GM23338 (cell line): ENCODE measurements around the gene SGCD. TPM values are rescaled to one million over a fixed set of nuclear protein-coding genes. Genes with fewer than 3 reads are reported as not detected.
A peak's percentile ranks its signal among the peaks of the same experiment; 100 is the strongest.

ENCODE experiments used
- ATAC-seq: fragments of 200-7000 bp; cut with Tn5 transposase; 3 replicates; pipeline ENCODE4 v1.9.1; 2020
- DNase-seq: peaks from one replicate; pipeline ENCODE4 v3.0.0-alpha.2; 2015; ENCODE audit warnings: low spot score
- H2AFZ ChIP-seq: fragments of 200-600 bp; sonication (generic); 2 replicates; pipeline ENCODE4 v1.8.0; 2016; ENCODE audit warnings: antibody characterized with exemption, mild to moderate bottlenecking, moderate library complexity
- H3F3A ChIP-seq: fragments of 200-600 bp; sonication (generic); replicated peaks from 2 replicates; pipeline ENCODE4 v1.8.0; 2017; ENCODE audit warnings: antibody characterized with exemption, mixed run types, low read depth
- H3K27ac ChIP-seq: fragments of 200-600 bp; sonication (generic); 2 replicates; pipeline ENCODE4 v1.6.1; 2016; ENCODE audit warnings: low read depth
- H3K27me3 ChIP-seq: fragments of 200-600 bp; sonication (generic); 2 replicates; pipeline ENCODE4 v1.8.0; 2016; ENCODE audit warnings: mild to moderate bottlenecking, mixed run types, moderate library complexity; ENCODE audit not compliant: insufficient read depth
- H3K36me3 ChIP-seq: fragments of 200-600 bp; sonication (generic); 2 replicates; pipeline ENCODE4 v1.8.0; 2016; ENCODE audit warnings: mild to moderate bottlenecking; ENCODE audit not compliant: insufficient read depth
- H3K4me1 ChIP-seq: fragments of 200-600 bp; sonication (generic); 2 replicates; pipeline ENCODE4 v1.8.0; 2016; ENCODE audit warnings: mild to moderate bottlenecking, moderate library complexity; ENCODE audit not compliant: insufficient read depth
- H3K4me2 ChIP-seq: fragments of 200-600 bp; sonication (generic); 2 replicates; pipeline ENCODE4 v1.7.1; 2017; ENCODE audit warnings: mixed run types
- H3K4me3 ChIP-seq: fragments of 200-600 bp; sonication (generic); 2 replicates; pipeline ENCODE4 v1.6.1; 2016; ENCODE audit warnings: mixed run types
- H3K79me2 ChIP-seq: fragments of 200-600 bp; sonication (generic); replicated peaks from 2 replicates; pipeline ENCODE4 v1.8.0; 2017; ENCODE audit warnings: mild to moderate bottlenecking; ENCODE audit not compliant: insufficient read depth
- H3K9me2 ChIP-seq: fragments of 200-600 bp; sonication (generic); 2 replicates; pipeline ENCODE4 v1.8.0; 2017; ENCODE audit not compliant: insufficient read depth
- H4K20me1 ChIP-seq: fragments of 200-600 bp; sonication (generic); replicated peaks from 2 replicates; pipeline ENCODE4 v1.8.0; 2017; ENCODE audit warnings: mild to moderate bottlenecking; ENCODE audit not compliant: insufficient read depth
- H3K27ac Mint-ChIP-seq: 2 replicates; pipeline ENCODE4 v1.8.0; 2020; ENCODE audit warnings: inconsistent platforms, mild to moderate bottlenecking, moderate library complexity, mixed read lengths
- H3K27me3 Mint-ChIP-seq: 3 replicates; pipeline ENCODE4 v1.8.0; 2022; ENCODE audit warnings: low read depth, mild to moderate bottlenecking, moderate library complexity, mixed read lengths, inconsistent platforms; ENCODE audit not compliant: insufficient read depth, poor library complexity
- H3K36me3 Mint-ChIP-seq: 3 replicates; pipeline ENCODE4 v1.8.0; 2021; ENCODE audit warnings: low read depth, mild to moderate bottlenecking, inconsistent platforms, moderate library complexity, mixed read lengths
- H3K4me1 Mint-ChIP-seq: 3 replicates; pipeline ENCODE4 v1.8.0; 2020; ENCODE audit warnings: mild to moderate bottlenecking, inconsistent platforms, mixed read lengths
- H3K4me3 Mint-ChIP-seq: 3 replicates; pipeline ENCODE4 v1.8.0; 2021; ENCODE audit warnings: moderate library complexity, mild to moderate bottlenecking, inconsistent platforms, mixed read lengths
- H3K9me3 Mint-ChIP-seq: 3 replicates; pipeline ENCODE4 v1.8.0; 2020; ENCODE audit warnings: moderate library complexity, mild to moderate bottlenecking, inconsistent platforms, mixed read lengths
- CREB1 ChIP-seq: fragments of 250-450 bp; sonication (Bioruptor Pico); IDR thresholded peaks from 2 replicates; pipeline ENCODE4 v1.5.0; 2020; ENCODE audit warnings: low read depth, mild to moderate bottlenecking, moderate library complexity
- CTCF ChIP-seq, 2 experiments: fragments of 200-600 bp in 1 of 2; sonication (generic) in 1 of 2; conservative IDR thresholded peaks; 2 replicates each; pipeline versions ENCODE4 v1.5.1 to v1.6.1; 2016 to 2017; ENCODE audit warnings: antibody characterized with exemption in 2 of 2, low read depth in 2 of 2, mild to moderate bottlenecking in 2 of 2, moderate library complexity in 1 of 2
- EZH2 ChIP-seq: fragments of 200-600 bp; sonication (generic); IDR thresholded peaks from one replicate; pipeline ENCODE4 v1.8.0; 2017; ENCODE audit warnings: antibody characterized with exemption, mild to moderate bottlenecking, low read depth; ENCODE audit not compliant: unreplicated experiment
- EZH2phosphoT487 ChIP-seq: fragments of 200-600 bp; sonication (generic); IDR thresholded peaks from one replicate; pipeline ENCODE4 v1.8.1; 2018; ENCODE audit warnings: antibody characterized with exemption; ENCODE audit not compliant: unreplicated experiment
- JUNB ChIP-seq: IDR thresholded peaks from one replicate; pipeline ENCODE4 v1.6.1; 2016; ENCODE audit warnings: antibody characterized with exemption; ENCODE audit not compliant: unreplicated experiment
- NANOG ChIP-seq: IDR thresholded peaks from 2 replicates; pipeline ENCODE4 v1.6.1; 2016; ENCODE audit warnings: antibody characterized with exemption, borderline replicate concordance
- POLR2AphosphoS5 ChIP-seq: IDR thresholded peaks from 2 replicates; pipeline ENCODE4 v1.6.1; 2016; ENCODE audit warnings: antibody characterized with exemption, low read depth
- REST ChIP-seq: IDR thresholded peaks from one replicate; pipeline ENCODE4 v1.6.1; 2018; ENCODE audit warnings: antibody characterized with exemption; ENCODE audit not compliant: unreplicated experiment
- STAT1 ChIP-seq: IDR thresholded peaks from one replicate; pipeline ENCODE4 v1.6.1; 2016; ENCODE audit warnings: antibody characterized with exemption; ENCODE audit not compliant: unreplicated experiment
- ZNF114 ChIP-seq: fragments of 250-450 bp; sonication (Bioruptor Pico); IDR thresholded peaks from 2 replicates; pipeline ENCODE4 v1.5.0; 2020; ENCODE audit warnings: mild to moderate bottlenecking, moderate library complexity
- ZNF331 ChIP-seq: fragments of 250-450 bp; sonication (Bioruptor Pico); IDR thresholded peaks from 2 replicates; pipeline ENCODE4 v1.5.0; 2020; ENCODE audit warnings: low read depth, mild to moderate bottlenecking, moderate library complexity
- ZNF462 ChIP-seq: fragments of 250-450 bp; sonication (Bioruptor Pico); IDR thresholded peaks from 2 replicates; pipeline ENCODE4 v1.5.0; 2020; ENCODE audit warnings: mild to moderate bottlenecking, moderate library complexity
- polyA plus RNA-seq: library from polyadenylated mRNA; unstranded; fragments of >200 nt; fragmentation: Nextera tagmentation; extraction: Ambion mirVana; gene quantifications from 2 replicates; pipeline ENCODE4 v1.2.1, GENCODE V29; 2016
- total RNA-seq: library from RNA; depleted of rRNA; stranded (reverse); fragments of >200 nt; shearing (Covaris generic); gene quantifications from 2 replicates; pipeline ENCODE4 v1.2.3, GENCODE V29; 2014

SGCD gene
- total and polyA plus RNA-seq, 2 experiments from 2014 or later = 0.03 to 0.05 TPM

- Mint-ChIP-seq H3K36me3 (no peaks in the 10 kb centered on the region), H3K27ac (peak overlapping the region; percentile 52; the same call in 1 of the 2 replicates), H3K4me1 (no peaks in the 10 kb centered on the region), H3K27me3 (no peaks in the 10 kb centered on the region), H3K4me3 (no peak overlapping the region), H3K9me3 (no peaks in the 10 kb centered on the region)
- no peaks in the 10 kb centered on the region for H3F3A ChIP-seq
- no peaks in the 10 kb centered on the region for H3K4me1 ChIP-seq
- DNase-seq (no peak), ATAC-seq (no peak)
- H3K27me3 ChIP-seq = no peaks in the 10 kb centered on the region
- H3K4me2 ChIP-seq = no peak overlapping the region
- no peak overlapping the region for H2AFZ ChIP-seq
- no peaks in the 10 kb centered on the region for H4K20me1 ChIP-seq
- no peaks in the 10 kb centered on the region for H3K79me2 ChIP-seq
- no peaks in the 10 kb centered on the region for H3K9me2 ChIP-seq
- TF ChIP-seq EZH2phosphoT487 = no peak
- no peak for TF ChIP-seq ZNF462 (CRISPR knock-in tag)
- TF ChIP-seq ZNF114 (CRISPR knock-in tag) = no peak
- no peak for TF ChIP-seq NANOG
- TF ChIP-seq CREB1 (CRISPR knock-in tag) = no peak
- TF ChIP-seq STAT1 = no peak
- no peak for TF ChIP-seq POLR2AphosphoS5
- TF ChIP-seq REST = no peak
- no peak for TF ChIP-seq CTCF (conservative IDR thresholded peaks at IDR 0.05; ENCODE audit: low read depth in 2 of 2)
- TF ChIP-seq ZNF331 = no peak
- TF ChIP-seq JUNB = no peak
- TF ChIP-seq EZH2 = no peak
- H3K27ac ChIP-seq = no peak overlapping the region
- no peak overlapping the region for H3K4me3 ChIP-seq
- no peaks in the 10 kb centered on the region for H3K36me3 ChIP-seq
Measured at GRCh38 chr5:156396063-156396829, 69.3 kb downstream of the SGCD start.
